Bone marrow (tissue), 2 donors: ENCODE results near the gene EBPL.
A peak's percentile ranks its signal among the peaks of the same experiment; 100 is the strongest.
"Not testable (repeated sequence)": the region's sequence is repeated elsewhere in the genome, so short reads cannot be mapped to it uniquely, and the experiment has no call there.

Source experiments
- DNase-seq, 2 donors: peaks; one replicate each; lab custom pipeline; 2025; lab: John Stamatoyannopoulos, UW

The EBPL gene

GRCh38 chr13:49635599-49636433, 55.5 kb downstream of the EBPL start:
- peak in 1 of 2 donors; percentile 34 for DNase-seq

- DNase-seq, result no peak
These were observed 57.6 kb downstream of the EBPL start for GRCh38 chr13:49633710-49634109.

DNA sequence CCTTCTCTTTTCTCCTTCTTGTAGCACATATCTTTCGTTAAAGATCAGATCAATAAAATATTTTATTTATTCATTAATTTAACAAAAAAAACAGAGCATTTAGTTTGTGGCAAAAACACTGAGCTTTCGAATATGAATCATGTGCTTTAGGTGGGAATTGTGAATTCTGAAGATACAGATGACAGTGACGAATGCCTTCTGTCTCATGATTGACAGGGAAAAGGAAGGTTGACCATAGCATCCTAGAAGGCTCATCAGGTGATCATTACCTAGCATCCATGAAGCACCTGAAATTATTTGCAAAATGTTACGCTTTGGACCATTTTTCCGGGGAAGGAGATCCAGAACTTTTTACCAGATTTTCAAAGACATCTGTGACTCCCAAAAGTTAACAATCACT, 59.1 kb downstream of the EBPL start:
- no peak for DNase-seq

DNA sequence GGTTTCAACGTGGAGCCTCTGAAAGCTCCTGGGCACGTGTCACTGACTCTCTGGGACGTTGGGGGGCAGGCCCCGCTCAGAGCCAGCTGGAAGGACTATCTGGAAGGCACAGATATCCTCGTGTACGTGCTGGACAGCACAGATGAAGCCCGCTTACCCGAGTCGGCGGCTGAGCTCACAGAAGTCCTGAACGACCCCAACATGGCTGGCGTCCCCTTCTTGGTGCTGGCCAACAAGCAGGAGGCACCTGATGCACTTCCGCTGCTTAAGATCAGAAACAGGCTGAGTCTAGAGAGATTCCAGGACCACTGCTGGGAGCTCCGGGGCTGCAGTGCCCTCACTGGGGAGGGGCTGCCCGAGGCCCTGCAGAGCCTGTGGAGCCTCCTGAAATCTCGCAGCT, 60.7 kb downstream of the EBPL start:
- no peak for DNase-seq

- no peak for DNase-seq
These were observed 61.3 kb downstream of the EBPL start for GRCh38 chr13:49629947-49630346.

DNA sequence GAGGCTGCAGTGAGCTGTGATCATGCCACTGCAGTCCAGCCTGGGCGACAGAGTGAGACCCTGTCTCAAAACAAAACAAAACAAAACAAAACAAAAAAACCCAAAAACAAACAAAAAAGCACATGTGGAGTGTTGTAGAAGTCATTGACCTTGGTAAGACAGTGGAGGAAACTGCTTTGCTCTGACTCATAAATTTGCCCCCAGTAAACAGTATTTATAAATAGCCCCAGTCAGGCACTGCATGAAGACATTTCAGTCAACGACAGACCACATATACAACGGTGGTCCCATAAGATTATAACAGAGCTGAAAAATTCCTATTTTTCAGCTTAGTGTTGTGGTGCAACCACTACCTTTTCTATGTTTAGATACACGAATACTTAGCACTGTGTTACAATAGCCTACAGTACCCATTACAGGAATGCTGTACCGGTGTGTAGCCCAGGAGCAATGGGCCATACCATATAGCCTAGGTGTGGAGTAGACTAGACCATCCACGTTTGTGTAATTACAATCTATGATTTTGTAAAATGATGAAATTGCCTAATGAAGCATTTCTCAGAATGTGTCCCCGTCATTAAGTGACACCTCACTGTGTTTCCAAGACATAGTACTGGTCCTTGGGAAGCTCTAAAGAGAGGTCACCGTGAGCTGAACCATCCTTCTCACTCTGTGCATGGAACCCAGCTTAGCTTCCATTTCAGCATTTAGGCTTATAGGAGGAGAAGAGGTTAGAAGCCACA, 61.9 kb downstream of the EBPL start:
- no peak for DNase-seq

- DNase-seq, result peak; percentile 49 to 92
These were observed 63.2 kb downstream of the EBPL start, which contains the start of gene ARL11 for GRCh38 chr13:49627831-49628652. TSS of gene ARL11 (plus strand) at chr13:49628507. CDS start at chr13:49630448, 1,941 bp downstream.

GRCh38 chr13:49625392-49626079, 65.8 kb downstream of the EBPL start:
- DNase-seq, result no peak

- no peak for DNase-seq
These were observed 67.1 kb downstream of the EBPL start for GRCh38 chr13:49624229-49624628.

- DNase-seq, result no peak
These were observed 68.9 kb downstream of the EBPL start for GRCh38 chr13:49622174-49622946.

GRCh38 chr13:49620170-49620621, 71.1 kb downstream of the EBPL start:
- peak in 1 of 2 donors; percentile 32 for DNase-seq

DNA sequence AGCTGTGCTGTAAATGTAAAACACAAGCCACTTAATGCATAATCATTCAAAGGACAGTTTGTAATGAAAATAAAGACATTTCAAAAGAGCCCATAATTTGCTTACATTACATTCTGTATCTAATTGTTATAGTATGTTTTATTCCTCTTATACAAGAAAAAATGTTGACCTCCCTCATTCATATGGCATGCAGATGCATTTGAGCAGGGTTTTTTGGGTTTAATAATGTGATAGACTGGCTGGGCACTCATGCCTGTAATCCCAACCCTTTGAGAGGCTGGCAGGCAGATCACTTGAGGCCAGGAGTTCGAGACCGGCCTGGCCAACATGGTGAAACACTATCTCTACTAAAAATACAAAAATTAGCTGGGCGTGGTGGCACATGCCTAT, 74.6 kb downstream of the EBPL start:
- no peak for DNase-seq

DNA sequence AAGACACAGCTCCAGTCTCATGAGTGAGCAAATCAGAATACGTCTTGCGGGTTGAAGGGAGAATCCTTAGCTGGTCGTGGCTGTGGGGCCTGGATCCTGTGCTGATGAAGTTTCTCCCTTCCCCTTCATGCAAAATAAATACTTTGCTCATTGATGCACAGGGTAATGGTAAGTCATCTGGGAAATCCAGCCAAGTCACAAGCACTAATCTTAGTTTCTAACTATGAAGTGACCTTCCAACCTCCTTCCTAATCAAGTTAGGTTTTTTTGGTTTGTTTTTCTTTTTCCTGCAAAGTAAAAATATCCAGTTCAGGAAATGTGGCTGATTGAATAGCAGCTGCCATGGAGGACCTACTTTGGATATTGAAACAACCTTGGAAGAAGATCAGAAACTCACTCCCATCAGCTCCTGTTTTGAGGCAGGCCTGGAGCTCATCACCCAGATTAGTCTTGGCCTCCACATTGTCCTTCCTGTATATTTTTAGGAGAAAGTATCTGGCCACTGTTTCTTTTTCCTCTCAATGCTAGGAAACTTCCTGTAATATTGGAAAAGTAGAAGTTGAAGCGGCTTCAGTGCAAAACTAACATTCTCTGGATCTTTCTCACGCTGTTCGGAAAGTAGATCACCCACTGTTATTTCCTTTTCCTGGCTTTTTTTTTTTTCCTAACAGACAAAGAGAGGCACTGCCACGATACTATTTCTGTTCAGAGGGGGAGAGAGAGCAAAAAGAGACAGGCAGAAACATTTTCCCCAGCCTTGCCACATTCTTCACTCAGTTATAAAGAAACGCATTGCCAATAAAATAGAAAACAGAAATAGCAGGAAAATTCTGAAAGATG, 75.2 kb downstream of the EBPL start:
- no peak for DNase-seq

GRCh38 chr13:49612042-49612441, 79.2 kb downstream of the EBPL start:
- DNase-seq, result not testable (repeated sequence)
